ENCODE measurements around the gene TYW1B.
"Not testable (repeated sequence)": the region's sequence is repeated elsewhere in the genome, so short reads cannot be mapped to it uniquely, and the experiment has no call there.

The TYW1B gene, protein sequence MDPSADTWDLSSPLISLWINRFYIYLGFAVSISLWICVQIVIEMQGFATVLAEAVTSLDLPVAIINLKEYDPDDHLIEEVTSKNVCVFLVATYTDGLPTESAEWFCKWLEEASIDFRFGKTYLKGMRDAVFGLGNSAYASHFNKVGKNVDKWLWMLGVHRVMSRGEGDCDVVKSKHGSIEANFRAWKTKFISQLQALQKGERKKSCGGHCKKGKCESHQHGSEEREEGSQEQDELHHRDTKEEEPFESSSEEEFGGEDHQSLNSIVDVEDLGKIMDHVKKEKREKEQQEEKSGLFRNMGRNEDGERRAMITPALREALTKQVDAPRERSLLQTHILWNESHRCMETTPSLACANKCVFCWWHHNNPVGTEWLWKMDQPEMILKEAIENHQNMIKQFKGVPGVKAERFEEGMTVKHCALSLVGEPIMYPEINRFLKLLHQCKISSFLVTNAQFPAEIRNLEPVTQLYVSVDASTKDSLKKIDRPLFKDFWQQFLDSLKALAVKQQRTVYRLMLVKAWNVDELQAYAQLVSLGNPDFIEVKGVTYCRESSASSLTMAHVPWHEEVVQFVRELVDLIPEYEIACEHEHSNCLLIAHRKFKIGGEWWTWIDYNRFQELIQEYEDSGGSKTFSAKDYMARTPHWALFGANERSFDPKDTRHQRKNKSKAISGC

DNA sequence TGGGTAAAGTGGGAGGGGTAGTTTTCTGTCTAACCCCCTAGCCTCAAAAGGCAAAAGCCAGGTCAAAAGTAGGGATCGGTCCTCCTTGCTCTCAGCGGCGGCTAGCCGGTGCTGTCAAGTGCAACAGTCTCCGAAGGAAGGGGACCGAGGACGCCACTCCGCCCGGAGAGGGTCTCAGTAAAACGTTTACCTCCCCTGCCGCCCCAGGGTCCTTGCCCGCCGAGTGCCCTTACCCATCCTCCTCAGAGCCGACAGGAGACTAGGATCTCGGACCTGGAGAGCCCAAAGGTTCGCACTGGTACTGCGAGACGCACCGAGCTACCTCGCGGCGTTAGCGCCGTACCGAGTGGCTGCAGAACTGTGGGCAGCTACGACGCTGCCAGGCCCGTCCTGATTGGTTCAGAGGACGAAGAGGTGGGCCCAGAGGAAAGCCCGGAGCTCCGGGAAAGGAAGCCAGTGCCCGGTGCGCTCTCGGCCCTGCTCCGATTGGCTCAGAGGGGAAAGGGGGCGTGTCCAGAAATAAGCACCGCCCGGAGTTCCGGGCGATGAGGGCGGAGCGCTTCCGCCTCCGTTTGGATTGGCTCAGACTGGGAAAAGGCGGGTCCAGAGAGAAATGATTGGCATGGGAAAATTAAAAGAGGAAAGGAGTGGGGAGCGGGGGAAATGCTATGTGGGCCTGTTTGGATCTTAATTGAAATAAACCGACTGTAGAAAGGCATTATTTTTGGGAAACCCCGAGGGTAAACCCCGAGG lies at the start of gene TYW1B:
TSS of gene TYW1B (minus strand) at position 362 of the 753 bp plus-strand sequence. CDS start at position 237, 125 bp downstream.
- peak; percentile 41 for FAIRE-seq

DNA sequence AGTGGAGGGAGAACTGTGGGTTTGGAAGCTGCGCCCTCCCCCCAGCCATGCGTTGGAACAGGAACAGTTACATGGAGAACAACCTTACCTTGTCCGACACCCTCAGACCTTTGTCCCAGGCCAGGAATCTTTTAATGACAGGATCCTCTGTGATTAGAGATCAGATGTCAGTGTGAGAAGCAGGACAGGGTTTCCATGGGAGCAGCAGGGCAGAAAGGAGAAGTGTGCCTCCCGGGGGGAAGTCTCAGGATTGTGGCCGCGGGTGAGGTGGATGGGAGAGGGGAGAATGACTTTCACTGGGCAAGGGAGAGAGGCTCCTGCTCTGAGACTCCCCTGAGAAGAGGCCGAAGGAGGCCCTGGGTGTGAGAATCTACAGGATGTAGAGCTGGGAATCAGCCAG lies 39.6 kb upstream of the TYW1B start:
- FAIRE-seq = not testable (repeated sequence)

DNA sequence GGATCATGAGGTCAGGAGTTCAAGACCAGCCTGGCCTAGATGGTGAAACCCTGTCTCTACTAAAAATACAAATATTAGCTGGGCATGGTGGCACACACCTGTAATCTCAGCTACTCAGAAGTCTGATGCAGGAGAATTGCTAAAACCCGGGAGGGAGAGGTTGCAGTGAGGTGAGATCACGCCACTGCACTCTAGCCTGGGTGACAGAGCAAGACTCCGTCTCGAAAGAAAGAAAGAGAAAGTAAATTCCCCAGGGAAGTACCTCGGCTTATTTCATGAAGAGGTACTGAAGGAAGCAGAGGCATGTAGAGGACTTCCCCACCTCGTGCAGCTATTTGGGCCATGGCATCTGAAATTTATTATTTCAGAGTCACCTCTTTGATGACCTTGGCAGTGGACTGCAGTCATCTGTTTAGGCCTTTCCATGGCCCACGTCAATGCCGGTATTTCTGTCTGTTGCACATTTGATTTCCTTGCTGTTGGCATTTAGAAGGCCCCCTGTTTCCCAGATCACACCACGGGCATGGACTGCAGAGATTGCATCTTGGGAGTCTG lies 30.9 kb upstream of the TYW1B start:
- not testable (repeated sequence) for FAIRE-seq

DNA sequence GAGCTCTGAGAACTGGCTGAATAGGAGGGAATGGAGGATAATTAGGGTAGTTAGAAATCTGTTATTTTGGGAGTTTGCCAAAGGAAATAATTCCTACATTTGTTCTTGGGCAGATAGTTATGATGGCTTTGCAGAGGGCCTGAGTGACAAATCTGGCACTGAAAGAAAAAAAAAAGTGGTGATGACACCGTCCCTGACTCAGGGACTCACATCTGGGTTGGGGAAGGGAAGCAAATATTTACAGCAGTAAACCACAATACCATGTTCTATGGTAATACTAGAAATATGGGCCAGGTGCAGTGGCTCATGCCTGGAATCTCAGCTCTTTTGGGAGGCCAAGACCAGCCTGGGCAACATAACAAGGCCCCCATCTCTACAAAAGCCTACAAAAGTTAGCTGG lies 29.9 kb upstream of the TYW1B start:
- FAIRE-seq = not testable (repeated sequence)

GRCh38 chr7:72855261-72855660 lies 27.3 kb upstream of the TYW1B start:
- FAIRE-seq = not testable (repeated sequence)

DNA sequence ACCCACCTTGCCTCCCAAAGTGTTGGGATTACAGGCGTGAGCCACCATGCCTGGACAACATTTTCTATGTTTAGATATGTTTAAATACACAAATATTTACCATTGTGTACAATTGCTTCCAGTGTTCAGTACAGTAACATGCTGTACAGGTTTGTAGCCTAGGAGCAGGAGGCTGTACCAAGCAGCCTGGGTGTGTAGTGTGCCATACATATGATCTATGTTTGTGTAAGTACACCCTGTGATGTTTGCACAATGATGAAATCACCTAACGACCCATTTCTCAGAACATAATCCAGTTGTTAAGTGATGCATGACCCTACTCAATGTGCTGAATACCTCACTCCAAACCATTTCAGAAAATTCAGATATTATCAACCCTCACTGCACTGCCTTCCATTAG lies 24.9 kb upstream of the TYW1B start:
- FAIRE-seq = not testable (repeated sequence)

- FAIRE-seq = not testable (repeated sequence)
Observed at GRCh38 chr7:72850746-72851145, 22.7 kb upstream of the TYW1B start.

- FAIRE-seq = not testable (repeated sequence)
Observed at GRCh38 chr7:72844146-72844545, 16.1 kb upstream of the TYW1B start.

- not testable (repeated sequence) for FAIRE-seq
Observed at GRCh38 chr7:72843166-72843565, 15.2 kb upstream of the TYW1B start.

DNA sequence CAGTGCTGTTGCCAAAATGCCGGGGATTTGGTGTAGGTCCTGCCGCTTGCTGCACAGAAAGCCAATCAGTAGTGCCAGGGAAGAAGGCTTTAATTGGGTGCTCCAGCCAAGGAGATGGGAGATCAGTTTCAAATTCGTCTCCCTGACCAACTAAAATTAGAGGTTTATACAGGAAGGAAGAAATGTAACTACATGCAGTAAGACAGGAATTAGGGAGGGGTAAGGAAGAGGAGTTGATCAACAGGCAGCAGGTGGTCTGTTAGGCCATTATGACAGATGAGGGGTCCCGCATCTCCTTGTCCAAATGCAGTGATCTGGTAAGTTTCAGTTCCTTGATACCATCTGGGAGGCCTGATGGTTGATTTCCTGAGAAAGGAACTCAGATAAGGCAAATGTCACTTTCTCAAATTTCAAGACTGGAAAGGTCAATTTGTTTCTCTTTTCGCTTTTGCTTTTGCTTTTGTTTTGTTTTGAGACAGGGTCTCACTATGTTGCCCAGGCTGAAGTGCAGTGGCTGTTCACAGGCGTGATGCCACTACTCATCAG lies 13.0 kb upstream of the TYW1B start:
- not testable (repeated sequence) for FAIRE-seq

DNA sequence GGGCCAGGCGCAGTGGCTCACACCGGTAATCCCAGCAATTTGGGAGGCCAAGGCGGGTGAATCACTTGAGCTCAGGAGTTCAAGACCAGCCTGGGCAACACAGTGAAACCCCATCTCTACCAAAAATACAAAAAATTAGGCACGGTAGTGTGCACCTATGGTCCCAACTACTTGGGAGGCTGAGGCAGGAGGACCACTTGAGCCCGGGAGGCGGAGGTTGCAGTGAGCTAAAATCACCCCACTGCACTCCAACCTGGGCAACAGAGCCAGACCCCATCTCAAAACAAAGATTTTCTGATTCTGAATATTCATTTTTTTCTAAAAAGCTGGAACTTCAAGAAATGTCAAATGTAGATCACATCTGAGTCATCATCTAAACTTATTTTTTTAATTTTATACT lies 10.3 kb upstream of the TYW1B start:
- not testable (repeated sequence) for FAIRE-seq

GRCh38 chr7:72837291-72837690 lies 9.3 kb upstream of the TYW1B start:
- FAIRE-seq = not testable (repeated sequence)

GRCh38 chr7:72830567-72830966 lies 2.6 kb upstream of the TYW1B start:
- FAIRE-seq = not testable (repeated sequence)

GRCh38 chr7:72829687-72830354 lies 1.8 kb upstream of the TYW1B start:
- FAIRE-seq = not testable (repeated sequence)

GRCh38 chr7:72829291-72829686 lies 1.3 kb upstream of the TYW1B start:
- not testable (repeated sequence) for FAIRE-seq

DNA sequence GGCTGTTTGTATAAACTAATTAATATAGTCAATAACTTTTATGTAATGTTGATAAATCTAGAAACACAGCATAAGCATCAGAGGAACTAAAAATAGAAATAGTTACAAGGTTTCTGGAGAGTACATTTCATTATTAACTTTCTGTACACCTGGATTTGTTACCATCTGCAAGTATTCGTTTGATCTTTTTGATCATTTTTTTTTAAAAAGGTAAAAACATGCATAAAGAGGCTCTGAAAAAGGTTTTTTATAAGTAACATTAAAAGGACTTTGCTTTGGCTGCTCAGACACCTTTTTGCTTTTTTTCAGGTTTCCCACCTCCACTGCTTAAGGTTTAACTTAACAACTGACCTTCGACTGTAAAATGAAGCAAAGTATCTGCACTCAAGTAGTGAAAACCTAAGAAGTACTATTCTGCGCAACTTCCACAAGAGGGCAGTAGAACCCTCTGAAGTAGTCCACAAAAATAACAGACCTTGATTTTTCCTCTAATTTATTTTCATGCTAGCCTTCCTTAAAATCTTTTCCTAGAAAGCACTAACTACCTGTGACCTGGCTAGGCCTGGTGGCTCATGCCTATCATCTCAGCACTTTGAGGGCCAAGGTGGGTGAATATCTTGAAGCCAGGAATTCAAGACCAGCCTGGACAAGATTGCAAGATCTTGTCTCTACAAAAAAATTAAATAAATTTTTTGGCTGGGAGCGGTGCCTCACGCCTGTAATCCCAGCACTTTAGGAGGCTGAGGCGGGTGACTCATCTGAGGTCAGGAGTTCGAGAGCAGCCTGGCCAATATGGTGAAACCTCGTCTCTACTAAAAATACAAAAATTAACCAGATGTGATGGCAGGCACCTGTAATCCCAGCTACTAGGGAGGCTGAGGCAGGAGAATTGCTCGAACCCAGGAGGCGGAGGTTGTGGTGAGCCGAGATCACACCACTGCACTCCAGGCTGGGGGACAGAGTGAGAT lies 4.0 kb downstream of the TYW1B start:
- FAIRE-seq = not testable (repeated sequence)

GRCh38 chr7:72822497-72822896 lies 5.5 kb downstream of the TYW1B start:
- FAIRE-seq = not testable (repeated sequence)

- not testable (repeated sequence) for FAIRE-seq
Observed at GRCh38 chr7:72818663-72819361, 9.2 kb downstream of the TYW1B start.

DNA sequence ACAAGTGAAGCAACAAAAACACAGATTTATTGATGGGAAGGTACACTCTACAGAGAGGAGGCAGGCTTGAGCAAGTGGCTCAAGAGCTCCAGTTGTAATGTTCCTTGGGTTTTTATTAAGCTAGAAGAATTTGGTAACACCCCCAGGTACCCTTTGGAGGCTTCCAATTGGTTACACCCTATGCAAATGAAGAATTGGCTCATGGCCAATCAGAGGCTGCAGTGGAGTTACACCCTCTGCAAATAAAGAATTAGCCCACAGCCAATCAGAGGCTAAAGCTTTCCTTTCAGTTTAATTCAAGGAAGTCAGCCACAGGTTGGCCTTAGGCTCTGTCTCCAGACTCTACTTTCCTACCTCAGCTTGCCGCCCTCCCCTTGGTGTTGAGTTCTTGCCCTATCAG lies 10.3 kb downstream of the TYW1B start:
- FAIRE-seq = not testable (repeated sequence)

Data from colon (tissue), 2 donors.